GM12878 (cell line): ENCODE data around the gene MSH3. TPM values are rescaled to one million over a fixed set of nuclear protein-coding genes. Genes with fewer than 3 reads are reported as not detected.
"Not testable (repeated sequence)": the region's sequence is repeated elsewhere in the genome, so short reads cannot be mapped to it uniquely, and the experiment has no call there.

Experiments used
- ATAC-seq: fragments of 200-7000 bp; cut with Tn5 transposase; 3 replicates; pipeline ENCODE4 v1.9.1; 2020; ENCODE audit warnings: mild to moderate bottlenecking, moderate library complexity
- BruUV-seq: library from RNA; stranded (reverse); fragments of 400-500 nt; replicated peaks from 2 replicates; lab custom pipeline; 2021; lab: Mats Ljungman, UMichigan
- CTCF ChIA-PET: fragments of 300-600 bp; sonication (Branson Sonifier 250); formaldehyde crosslinking; extraction: SDS; loops from one replicate; lab custom pipeline; 2021; ENCODE audit warnings: inconsistent platforms; lab: Yijun Ruan, JAX
- POLR2A ChIA-PET: fragments of 350-600 bp; formaldehyde crosslinking; extraction: SDS; loops from one replicate; lab custom pipeline; 2021; ENCODE audit warnings: inconsistent platforms; lab: Charles Lee
- RAD21 ChIA-PET: fragments of 300-600 bp; sonication (Branson Sonifier 250); formaldehyde crosslinking; loops from one replicate; lab custom pipeline; 2023; ENCODE audit warnings: antibody characterized with exemption; ENCODE audit not compliant: unreplicated experiment; lab: Charles Lee
- SMC1A ChIA-PET: fragments of 300-600 bp; sonication (Branson Sonifier 250); formaldehyde crosslinking; loops from one replicate; lab custom pipeline; 2023; ENCODE audit not compliant: unreplicated experiment, uncharacterized antibody; lab: Charles Lee
- DNase-seq: peaks from one replicate; pipeline ENCODE4 v3.0.0-alpha.2; 2011; ENCODE audit warnings: low read depth, low spot score
- FAIRE-seq: peaks from 3 replicates; lab custom pipeline; 2011; peaks lifted over from hg19 to GRCh38; lab: Jason Lieb, UNC
- H2AFZ ChIP-seq: 2 replicates; pipeline ENCODE4 v1.6.0; 2011; ENCODE audit warnings: low read depth, low read length, control low read depth; ENCODE audit not compliant: control insufficient read depth
- H3K27ac ChIP-seq: 2 replicates; pipeline ENCODE4 v1.5.1; 2011; ENCODE audit warnings: control low read depth; ENCODE audit not compliant: control insufficient read depth, insufficient read depth
- H3K27me3 ChIP-seq, 2 experiments: replicated peaks in 1 of 2; 2 replicates each; pipeline versions ENCODE4 v1.6.0 to v1.6.1; 2011; ENCODE audit warnings: low read length in 1 of 2; ENCODE audit not compliant: control insufficient read depth in 2 of 2, insufficient read depth in 2 of 2
- H3K36me3 ChIP-seq, 2 experiments: 2 replicates each; pipeline ENCODE4 v1.5.1; 2011; ENCODE audit warnings: low read length in 1 of 2; ENCODE audit not compliant: control insufficient read depth in 2 of 2, insufficient read depth in 2 of 2
- H3K4me1 ChIP-seq: 2 replicates; pipeline ENCODE4 v1.6.1; 2011; ENCODE audit warnings: mild to moderate bottlenecking, low read length, moderate library complexity, mixed read lengths; ENCODE audit not compliant: control insufficient read depth, insufficient read depth
- H3K4me2 ChIP-seq: 2 replicates; pipeline ENCODE4 v1.6.0; 2011; ENCODE audit warnings: control low read depth; ENCODE audit not compliant: control insufficient read depth, insufficient read depth
- H3K4me3 ChIP-seq: fragments of 200-600 bp; sonication (generic); 2 replicates; pipeline ENCODE4 v1.5.1; 2016
- H3K79me2 ChIP-seq: 2 replicates; pipeline ENCODE4 v1.6.0; 2011; ENCODE audit warnings: low read length; ENCODE audit not compliant: control insufficient read depth, insufficient read depth
- H3K9ac ChIP-seq: 2 replicates; pipeline ENCODE4 v1.8.0; 2011; ENCODE audit warnings: low read length, control low read depth, mixed read lengths; ENCODE audit not compliant: control insufficient read depth, insufficient read depth
- H3K9me3 ChIP-seq: replicated peaks from 3 replicates; pipeline ENCODE4 v1.5.1; 2011; ENCODE audit warnings: mild to moderate bottlenecking, low read length; ENCODE audit not compliant: control insufficient read depth, insufficient read depth
- H4K20me1 ChIP-seq: 2 replicates; pipeline ENCODE4 v1.6.0; 2011; ENCODE audit not compliant: control insufficient read depth, insufficient read depth
- ASH2L ChIP-seq: fragments of 300-600, 200-600 bp; sonication (generic); IDR thresholded peaks from 2 replicates; pipeline ENCODE4 v1.6.1; 2017; ENCODE audit warnings: low read depth, mild to moderate bottlenecking, borderline replicate concordance
- GABPA ChIP-seq: IDR thresholded peaks from 2 replicates; pipeline ENCODE4 v1.6.1; 2014; ENCODE audit warnings: antibody characterized with exemption, low read depth, mild to moderate bottlenecking, inconsistent platforms
- HDGF ChIP-seq: fragments of 450-650 bp; IDR thresholded peaks from 2 replicates; pipeline ENCODE4 v1.6.1; 2016; ENCODE audit warnings: antibody characterized with exemption
- YBX1 ChIP-seq: fragments of 450-650 bp; IDR thresholded peaks from 2 replicates; pipeline ENCODE4 v1.6.1; 2016; ENCODE audit warnings: antibody characterized with exemption
- WGBS: methylation state at CpG from one replicate; pipeline ENCODE4 v1.1.6; 2016; ENCODE audit warnings: low lambda C conversion rate; ENCODE audit not compliant: insufficient replicate concordance, insufficient coverage; ENCODE audit errors: missing lambda C conversion rate; 5-methylcytosine and 5-hydroxymethylcytosine counted together
- in situ Hi-C: fragments of 300-500 bp; cut with MboI; formaldehyde crosslinking; loops from 9 replicates; pipeline ENCODE4 v1.14.3; 2018; ENCODE audit warnings: mixed read lengths
- intact Hi-C: fragments of 100-400 bp; cut with micrococcal nuclease; formaldehyde crosslinking; loops from one replicate; pipeline ENCODE4 v1.14.2; 2022; ENCODE audit not compliant: unreplicated experiment
- polyA plus RNA-seq, 11 experiments: library from polyadenylated mRNA; depleted of rRNA in 4 of 11; unstranded in 6 of 11; stranded (reverse) in 5 of 11; fragments of >200 nt; fragmentation: Nextera tagmentation in 4 of 11; fragmentation: Illumina TruSeq in 1 of 11; extraction: Ambion mirVana in 4 of 11; extraction: Trizol in 1 of 11; gene quantifications; 1 replicate in 1 of 11; 2 replicates in 10 of 11; pipeline versions ENCODE4 v1.2.1 to v1.2.3, GENCODE V29; 2011 to 2016; ENCODE audit warnings: inconsistent platforms in 2 of 11, missing spikeins in 2 of 11, low read depth in 1 of 11
- total RNA-seq, 4 experiments: library from RNA; depleted of rRNA in 3 of 4; stranded (reverse); fragments of >200 nt in 3 of 4; fragmentation: Illumina TruSeq in 1 of 4; extraction: Trizol in 1 of 4; gene quantifications; 2 replicates each; pipeline versions ENCODE4 v1.2.1 to v1.2.3, GENCODE V29; 2013 to 2021

The MSH3 gene
- total and polyA plus RNA-seq, 10 of the 15 experiments (the other 5 are each of a cell fraction or from before 2014, with no cell fraction given) = 4.7 to 17.5 (median 12.2) TPM

- POLR2A ChIA-PET = no interaction called here
- Histone ChIP-seq H3K36me3 (peaks cover 3 to 5% of the 10 kb centered on the region in 2 experiments; a peak in 2 of 4 replicates), H2AFZ (no peak overlapping the region), H3K9ac (no peak overlapping the region), H3K4me1 (no peaks in the 10 kb centered on the region), H4K20me1 (no peaks in the 10 kb centered on the region), H3K79me2 (no peaks in the 10 kb centered on the region), H3K4me2 (no peak overlapping the region), H3K27ac (no peak overlapping the region), H3K9me3 (no peaks in the 10 kb centered on the region), H3K4me3 (no peak overlapping the region), H3K27me3 (no peaks in the 10 kb centered on the region)
- no TSS peak for BruUV-seq
- CTCF ChIA-PET = interaction anchor here (0.7 to 0.8 kb wide), 2 partner anchors 12 to 126 kb away, joined by 3 to 4 read pairs; no protein-coding TSS in a partner anchor
- ATAC-seq (no peak), FAIRE-seq (no peak), DNase-seq (no peak)
- RAD21 ChIA-PET = no interaction called here
- intact Hi-C loops (loop anchor here (10.0 kb wide), 1 partner anchor 283 kb away; no protein-coding TSS in a partner anchor), in situ Hi-C loops (no loop called here)
- no peak for TF ChIP-seq GABPA
- TF ChIP-seq YBX1 = no peak
- TF ChIP-seq ASH2L = no peak
- no peak for TF ChIP-seq HDGF
- SMC1A ChIA-PET = interaction anchor here (0.9 kb wide), 1 partner anchor 10 kb away, joined by 3 read pairs; no protein-coding TSS in a partner anchor
- 96% methylated on average over 4 of the region's 4 CpGs for WGBS
Measured at GRCh38 chr5:80881726-80882125, 227.3 kb downstream of the MSH3 start.

GRCh38 chr5:80883390-80883789 is 228.9 kb downstream of the MSH3 start:
- H2AFZ ChIP-seq, ATAC-seq, H3K79me2 ChIP-seq, H3K4me2 ChIP-seq, H3K4me3 ChIP-seq, in situ Hi-C loops, H3K9ac ChIP-seq, H3K27ac ChIP-seq, H3K4me1 ChIP-seq, H3K36me3 ChIP-seq, H3K27me3 ChIP-seq, DNase-seq, H4K20me1 ChIP-seq, FAIRE-seq, BruUV-seq, RAD21 ChIA-PET, H3K9me3 ChIP-seq, CTCF ChIA-PET: not testable (repeated sequence)
- intact Hi-C loops = loop anchor here (10.0 kb wide), 1 partner anchor 281 kb away; no protein-coding TSS in a partner anchor
- POLR2A ChIA-PET = interaction anchor here (0.5 kb wide), 1 partner anchor 154 kb away, joined by 3 read pairs; no protein-coding TSS in a partner anchor
- WGBS = 100% methylated on average over 3 of the region's 3 CpGs
- SMC1A ChIA-PET = interaction anchor here (0.6 to 1.0 kb wide), 2 partner anchors 31 to 47 kb away, joined by 3 read pairs; no protein-coding TSS in a partner anchor
